HL-60/S4 treated with phorbol 12-myristate 13-acetate at 8.2 ng/mL for 4 days and 3 days (cell line): ENCODE data around the gene TMEM156.
"Not testable (repeated sequence)": the region's sequence is repeated elsewhere in the genome, so short reads cannot be mapped to it uniquely, and the experiment has no call there.

Experiments used
- in situ Hi-C: fragments of 300-500 bp; cut with MboI; formaldehyde crosslinking; loops from 2 replicates; pipeline ENCODE4 v1.15.0; 2022; ENCODE audit warnings: low sequenced_read_pairs

Gene TMEM156

DNA sequence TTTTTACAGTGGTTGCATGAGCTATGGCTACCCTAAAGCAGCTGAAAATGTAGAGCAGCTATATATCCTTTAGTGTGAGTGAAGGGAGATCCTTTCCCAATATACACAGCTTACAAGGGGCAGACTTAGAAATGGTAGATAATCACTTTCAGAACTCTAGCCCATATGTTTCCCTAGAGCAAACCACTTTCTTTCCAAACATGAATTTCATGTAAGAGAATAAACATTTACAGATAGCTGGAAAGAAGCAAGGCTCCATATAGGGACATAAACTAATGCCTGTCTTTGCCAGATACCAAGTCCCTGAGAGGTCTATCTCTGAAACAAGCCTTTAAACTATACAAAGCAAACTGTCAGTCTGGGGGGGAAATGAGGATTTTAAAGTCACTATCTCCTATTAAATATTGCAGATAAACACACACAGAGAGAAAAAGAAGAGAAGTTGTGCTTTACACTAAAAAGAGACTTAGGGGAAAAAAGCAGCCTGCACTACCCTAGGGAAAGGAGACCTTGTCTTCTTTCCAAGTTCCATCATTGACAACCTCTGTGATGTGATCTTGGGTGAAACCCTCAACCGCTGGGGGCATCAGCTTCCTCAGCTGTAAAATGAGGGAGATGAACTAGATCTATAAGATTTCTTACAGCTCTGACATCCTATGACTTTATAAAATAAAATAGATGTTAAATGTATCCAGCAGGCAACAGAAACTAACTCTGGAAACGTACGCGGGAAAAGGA is 73.6 kb downstream of the TMEM156 start:
- in situ Hi-C loops, result no loop called here

GRCh38 chr4:38957893-38958292 is 74.3 kb downstream of the TMEM156 start:
- in situ Hi-C loops, result no loop called here

GRCh38 chr4:38957261-38957815 is 74.9 kb downstream of the TMEM156 start:
- in situ Hi-C loops, result no loop called here

DNA sequence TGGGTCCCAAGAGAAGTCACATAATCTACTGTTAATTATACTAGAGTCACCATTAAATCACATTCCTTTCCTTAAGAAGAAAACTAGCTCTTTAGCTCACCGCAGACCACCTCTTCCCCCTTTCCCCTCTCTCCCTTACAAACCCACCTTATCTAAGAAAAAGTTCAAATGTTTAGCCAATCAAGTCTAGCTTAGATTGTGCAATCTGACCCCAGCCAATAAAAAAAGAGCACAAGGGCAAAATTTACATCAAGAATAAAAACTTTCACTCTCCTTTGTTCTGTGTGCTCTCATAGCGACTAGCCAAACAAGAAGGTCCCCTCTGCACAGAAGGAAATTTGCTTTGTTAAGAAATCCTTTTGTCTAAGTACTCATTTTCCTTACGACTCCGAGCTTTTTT is 76.3 kb downstream of the TMEM156 start:
- in situ Hi-C loops, result no loop called here

DNA sequence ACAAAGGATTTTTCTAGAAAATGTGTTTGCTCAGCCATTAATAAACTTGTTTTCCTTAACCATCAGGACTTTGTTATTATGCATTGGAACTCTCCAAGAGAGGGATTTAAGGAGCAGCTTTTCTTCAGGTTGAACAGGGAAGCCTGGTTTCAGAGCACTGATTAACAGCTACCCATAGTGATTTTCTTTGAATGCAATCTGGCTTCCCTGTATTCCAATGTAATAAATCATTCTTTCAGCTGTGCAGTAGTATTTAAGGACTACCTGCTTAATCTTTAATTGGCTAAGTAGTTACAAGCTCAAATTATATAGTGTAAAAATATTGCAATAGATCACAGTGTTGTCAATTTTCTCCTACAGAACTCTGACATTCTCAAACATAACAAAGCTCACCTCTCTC is 77.5 kb downstream of the TMEM156 start:
- in situ Hi-C loops, result no loop called here

- in situ Hi-C loops, result no loop called here
Measured at GRCh38 chr4:38952017-38952416, 80.2 kb downstream of the TMEM156 start.

DNA sequence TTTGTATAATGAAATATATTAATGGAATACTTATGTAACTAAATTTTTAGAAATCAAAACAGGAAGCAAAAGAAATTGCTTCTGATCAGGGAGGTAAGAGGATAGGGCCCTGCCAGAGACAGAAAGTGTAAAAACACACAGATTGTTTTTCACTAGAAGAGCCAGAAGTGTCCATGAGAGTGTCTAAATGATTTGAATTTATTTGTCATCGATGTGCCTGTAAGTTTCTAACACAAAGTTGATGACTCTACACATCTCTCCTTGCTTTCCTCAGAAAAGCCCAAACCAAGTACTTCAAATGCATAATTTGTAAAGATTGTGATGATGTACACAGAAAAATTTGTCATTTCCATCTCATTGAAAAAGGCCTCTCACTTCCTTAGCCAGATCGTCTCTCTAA is 80.6 kb downstream of the TMEM156 start:
- in situ Hi-C loops, result no loop called here

- in situ Hi-C loops, result no loop called here
Measured at GRCh38 chr4:38950734-38951133, 81.5 kb downstream of the TMEM156 start.

GRCh38 chr4:38950159-38950558 is 82.0 kb downstream of the TMEM156 start:
- in situ Hi-C loops, result no loop called here

- in situ Hi-C loops, result no loop called here
Measured at GRCh38 chr4:38949411-38950051, 82.7 kb downstream of the TMEM156 start.

DNA sequence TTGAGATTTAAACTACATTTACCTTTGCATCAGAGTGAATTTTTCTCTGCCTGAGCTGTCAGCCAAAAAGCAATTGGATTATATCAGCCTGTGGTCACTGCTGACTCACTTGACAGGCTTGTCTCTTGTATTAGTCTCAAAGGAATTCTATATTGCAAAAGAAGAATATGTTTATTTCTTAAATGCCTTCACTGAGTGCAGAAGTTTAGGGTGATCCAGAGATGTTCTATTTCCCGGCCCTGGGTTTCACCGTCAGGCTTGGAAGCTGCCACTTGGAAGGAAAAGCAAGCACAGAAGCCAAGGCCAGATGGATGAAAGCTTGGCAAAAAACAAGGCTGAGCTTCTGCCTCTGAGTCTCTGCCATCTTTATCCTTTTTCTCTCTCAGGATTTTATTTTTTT is 83.7 kb downstream of the TMEM156 start:
- in situ Hi-C loops, result no loop called here

DNA sequence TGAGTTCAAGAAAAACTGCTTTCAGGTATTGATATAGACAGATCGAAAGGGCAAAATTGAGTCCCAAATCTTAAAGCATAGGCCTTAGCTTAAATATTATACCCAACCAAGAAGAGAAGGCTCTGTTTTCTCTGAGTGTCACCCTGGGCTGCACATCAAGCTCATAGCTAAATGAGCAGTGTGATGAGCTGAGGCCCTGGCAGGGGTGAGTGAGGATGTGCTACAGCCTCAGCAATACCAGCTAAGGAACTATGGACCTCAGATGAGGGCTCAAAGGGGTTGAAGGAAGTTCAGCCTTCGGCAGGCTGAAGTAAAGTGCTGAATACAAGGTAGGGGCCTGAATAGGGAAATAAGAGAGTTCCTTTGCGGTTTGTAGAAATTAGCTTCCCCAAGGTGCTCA is 85.3 kb downstream of the TMEM156 start:
- in situ Hi-C loops, result no loop called here

- in situ Hi-C loops, result no loop called here
Measured at GRCh38 chr4:38944440-38944839, 87.8 kb downstream of the TMEM156 start.

DNA sequence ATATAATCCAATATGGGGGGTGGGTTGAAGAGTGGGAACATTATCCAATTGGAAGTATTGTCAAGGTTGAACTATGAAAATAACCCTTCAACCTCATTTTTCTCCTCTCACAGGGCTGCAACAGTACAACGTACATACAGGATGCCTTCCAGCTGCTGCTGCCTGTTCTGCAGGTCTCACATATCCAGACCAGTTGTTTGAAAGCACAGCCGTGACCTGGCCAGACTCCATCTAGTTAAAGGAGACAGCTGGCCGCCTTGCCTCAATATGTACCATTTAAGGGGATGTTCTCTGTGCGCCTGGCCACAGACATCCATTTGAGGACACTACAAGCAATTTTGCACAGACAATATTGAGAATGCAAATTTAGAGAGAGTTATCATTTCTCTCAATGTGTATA is 88.9 kb downstream of the TMEM156 start:
- in situ Hi-C loops, result no loop called here

DNA sequence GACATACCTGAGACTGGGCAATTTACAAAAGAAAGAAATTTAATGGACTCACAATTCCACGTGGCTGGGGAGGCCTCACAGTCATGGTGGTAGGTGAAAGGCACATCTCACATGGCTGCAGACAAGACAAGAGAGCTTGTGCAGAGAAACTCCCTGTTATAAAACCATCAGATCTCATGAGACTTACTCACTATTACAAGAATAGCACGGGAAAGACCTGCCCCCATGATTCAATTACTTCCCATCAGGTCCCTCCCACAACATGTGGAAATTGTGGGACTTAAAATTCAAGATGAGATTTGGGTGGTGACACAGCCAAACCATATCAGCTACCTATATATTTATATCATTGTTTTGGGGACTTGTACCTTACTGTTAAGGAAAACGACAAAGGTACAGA is 90.3 kb downstream of the TMEM156 start:
- in situ Hi-C loops, result not testable (repeated sequence)

DNA sequence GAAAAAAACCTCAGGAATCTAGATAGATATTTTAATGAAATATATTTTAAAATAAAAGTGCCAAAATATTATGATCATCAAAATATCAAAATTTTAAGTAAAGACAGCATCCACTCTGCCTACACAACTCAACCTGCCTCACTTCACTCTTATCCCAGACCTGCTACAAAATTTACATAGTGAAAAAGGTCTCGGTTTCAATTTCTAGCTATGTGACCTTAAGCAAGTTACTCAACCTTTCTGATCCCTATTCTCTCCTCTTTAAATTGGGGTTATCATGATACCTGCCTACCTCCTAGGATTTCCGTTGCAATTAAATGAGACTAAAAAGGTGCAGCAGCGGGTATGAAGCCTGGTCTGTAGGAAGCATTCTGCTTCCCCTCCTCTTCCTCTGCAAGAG is 91.7 kb downstream of the TMEM156 start:
- in situ Hi-C loops, result no loop called here

GRCh38 chr4:38939165-38939564 is 93.0 kb downstream of the TMEM156 start:
- in situ Hi-C loops, result no loop called here

GRCh38 chr4:38935391-38936073 is 96.7 kb downstream of the TMEM156 start:
- in situ Hi-C loops, result no loop called here

GRCh38 chr4:38931125-38931524 is 101.1 kb downstream of the TMEM156 start:
- in situ Hi-C loops, result no loop called here

DNA sequence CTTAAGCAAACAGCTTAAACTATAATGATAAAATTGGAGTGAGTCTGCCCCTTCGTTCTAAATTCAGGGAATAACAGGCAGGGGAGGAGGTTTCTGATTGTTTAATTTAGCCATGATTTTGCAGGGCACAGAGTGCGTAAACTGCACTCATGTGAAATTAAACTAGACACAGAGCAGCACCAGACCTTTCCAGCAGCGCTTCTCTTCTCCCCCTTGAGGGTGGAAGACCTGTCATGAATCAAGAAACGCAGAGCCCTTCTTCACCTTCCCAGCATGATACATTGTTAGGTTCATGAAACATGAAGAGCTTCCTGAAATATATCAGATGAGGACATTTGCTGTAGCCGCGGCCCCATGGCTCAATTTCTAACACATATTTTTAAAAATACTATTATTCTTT is 101.5 kb downstream of the TMEM156 start:
- in situ Hi-C loops, result no loop called here

DNA sequence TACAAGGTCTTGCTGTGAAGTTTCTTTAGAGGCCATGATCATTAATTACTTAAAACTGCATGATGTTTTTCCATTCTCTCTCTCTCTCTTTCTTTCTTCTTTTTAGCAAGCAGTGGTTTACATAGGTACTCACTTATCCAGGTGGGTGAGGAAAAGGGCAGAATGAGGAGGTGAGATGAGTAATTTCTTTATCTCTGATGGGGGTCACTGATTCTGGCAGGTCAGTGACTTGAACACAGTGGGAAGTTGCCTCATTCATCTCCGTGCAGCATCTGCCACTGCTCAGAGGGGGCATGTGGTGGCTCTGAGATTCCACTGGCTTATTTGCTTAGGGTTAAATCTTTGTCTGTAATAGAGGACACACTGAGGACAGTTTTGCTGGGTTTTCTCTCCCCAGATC is 102.0 kb downstream of the TMEM156 start:
- in situ Hi-C loops, result no loop called here

DNA sequence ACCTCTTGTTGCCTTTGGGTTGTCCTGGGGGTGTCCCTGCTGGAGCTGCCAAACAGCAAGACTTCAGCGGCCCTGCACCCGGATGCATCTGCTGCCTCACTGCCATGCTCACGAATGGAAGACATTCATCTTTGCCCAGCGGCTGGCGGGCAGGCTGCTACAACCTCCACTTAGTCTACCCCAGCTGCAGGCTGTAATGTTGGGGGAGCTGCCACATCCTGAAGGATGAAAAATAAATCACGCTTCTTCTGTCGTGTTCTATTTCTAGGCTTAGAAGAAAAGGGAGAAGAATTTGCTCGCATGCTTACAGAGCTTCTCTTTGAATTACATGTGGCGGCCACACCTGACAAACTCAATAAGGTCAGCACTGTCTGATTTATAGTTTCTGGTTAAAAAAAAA is 103.2 kb downstream of the TMEM156 start:
- in situ Hi-C loops, result no loop called here
